MM.1S (cell line): ENCODE results near the gene SPINK5.

Experiments used
- DNase-seq: peaks from one replicate; pipeline ENCODE4 v3.0.0-alpha.2; 2015
- H2AFZ ChIP-seq: fragments of 300-600 bp; sonication (generic); 2 replicates; pipeline ENCODE4 v1.6.0; 2016; ENCODE audit warnings: antibody characterized with exemption, low read length
- H3F3A ChIP-seq: fragments of 300-600 bp; sonication (generic); 2 replicates; pipeline ENCODE4 v1.6.1; 2016; ENCODE audit warnings: mild to moderate bottlenecking, antibody characterized with exemption, low read length, moderate library complexity, mixed read lengths; ENCODE audit not compliant: insufficient read depth
- H3K27ac ChIP-seq: fragments of 300-600 bp; sonication (generic); 2 replicates; pipeline ENCODE4 v1.5.1; 2016; ENCODE audit warnings: mild to moderate bottlenecking, low read length
- H3K27me3 ChIP-seq: fragments of 300-600 bp; sonication (generic); replicated peaks from 2 replicates; pipeline ENCODE4 v1.6.0; 2016; ENCODE audit warnings: low read length; ENCODE audit not compliant: insufficient read depth
- H3K36me3 ChIP-seq: fragments of 300-600 bp; sonication (generic); replicated peaks from 2 replicates; pipeline ENCODE4 v1.6.1; 2016; ENCODE audit warnings: mild to moderate bottlenecking, low read length, mixed read lengths; ENCODE audit not compliant: insufficient read depth
- H3K4me1 ChIP-seq: fragments of 300-600 bp; sonication (generic); 2 replicates; pipeline ENCODE4 v1.6.1; 2016; ENCODE audit warnings: low read length, mixed read lengths
- H3K4me2 ChIP-seq: fragments of 300-600 bp; sonication (generic); 2 replicates; pipeline ENCODE4 v1.6.0; 2016; ENCODE audit warnings: low read depth, low read length
- H3K4me3 ChIP-seq: fragments of 300-600 bp; sonication (generic); 2 replicates; pipeline ENCODE4 v1.5.1; 2016; ENCODE audit warnings: low read length, mixed read lengths
- H3K79me2 ChIP-seq: fragments of 300-600 bp; sonication (generic); 2 replicates; pipeline ENCODE4 v1.6.1; 2016; ENCODE audit warnings: mixed run types, low read length, mixed read lengths
- H3K9ac ChIP-seq: fragments of 300-600 bp; sonication (generic); 2 replicates; pipeline ENCODE4 v1.6.1; 2016; ENCODE audit warnings: low read length, mixed read lengths
- H3K9me2 ChIP-seq: fragments of 300-600 bp; sonication (generic); replicated peaks from 2 replicates; pipeline ENCODE4 v1.6.1; 2016; ENCODE audit warnings: mild to moderate bottlenecking, low read length, mixed read lengths; ENCODE audit not compliant: insufficient read depth
- H3K9me3 ChIP-seq: fragments of 300-600 bp; sonication (generic); replicated peaks from 2 replicates; pipeline ENCODE4 v1.6.1; 2016; ENCODE audit warnings: mild to moderate bottlenecking, low read length, mixed read lengths; ENCODE audit not compliant: insufficient read depth
- H4K20me1 ChIP-seq: fragments of 300-600 bp; sonication (generic); 2 replicates; pipeline ENCODE4 v1.6.1; 2016; ENCODE audit warnings: mild to moderate bottlenecking, low read length, moderate library complexity, mixed read lengths; ENCODE audit not compliant: insufficient read depth
- EZH2 ChIP-seq: fragments of 300-600 bp; sonication (generic); optimal IDR thresholded peaks from 2 replicates; pipeline ENCODE3; 2017; ENCODE audit warnings: low read depth, mild to moderate bottlenecking, antibody characterized with exemption, low read length, mixed read lengths
- EZH2phosphoT487 ChIP-seq: fragments of 300-600 bp; sonication (generic); IDR thresholded peaks from 2 replicates; pipeline ENCODE4 v1.6.1; 2018; ENCODE audit warnings: antibody characterized with exemption, low read length
- TF ChIP-seq, protein P1 (sequence below): fragments of 300-600 bp; sonication (generic); IDR thresholded peaks from 2 replicates; pipeline ENCODE4 v1.5.1; 2016; ENCODE audit warnings: antibody characterized with exemption, low read length, mixed read lengths

SPINK5 gene

DNA sequence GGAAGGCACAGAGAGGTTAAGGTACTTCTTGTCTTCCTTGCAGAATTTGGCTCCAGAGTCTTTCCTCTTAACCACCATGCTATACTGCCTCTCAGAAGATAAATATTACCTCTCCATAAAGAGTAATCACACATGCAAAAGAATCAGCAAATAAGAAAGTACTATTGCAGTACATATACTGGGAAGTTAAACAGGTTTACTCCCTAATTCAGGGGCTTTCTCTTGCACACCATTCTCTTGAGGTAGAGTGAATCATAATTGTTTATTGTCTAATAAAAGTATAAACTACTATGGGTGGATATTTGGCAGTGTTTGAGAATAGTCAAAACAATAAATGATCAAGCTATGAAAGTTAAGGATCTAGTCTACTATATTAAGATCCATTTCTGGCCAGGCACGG lies 40.4 kb downstream of the SPINK5 start:
- Histone ChIP-seq H3K9ac (no peak overlapping the region), H3K9me3 (no peaks in the 10 kb centered on the region), H3K9me2 (no peaks in the 10 kb centered on the region), H3K4me2 (no peak overlapping the region), H3K79me2 (no peaks in the 10 kb centered on the region), H3K27ac (no peak overlapping the region), H3F3A (no peaks in the 10 kb centered on the region), H3K4me3 (no peak overlapping the region), H3K4me1 (no peaks in the 10 kb centered on the region), H4K20me1 (no peaks in the 10 kb centered on the region), H3K36me3 (no peaks in the 10 kb centered on the region), H2AFZ (no peak overlapping the region), H3K27me3 (no peaks in the 10 kb centered on the region)
- DNase-seq: no peak
- TF ChIP-seq EZH2phosphoT487: no peak
- TF ChIP-seq, protein P1, sequence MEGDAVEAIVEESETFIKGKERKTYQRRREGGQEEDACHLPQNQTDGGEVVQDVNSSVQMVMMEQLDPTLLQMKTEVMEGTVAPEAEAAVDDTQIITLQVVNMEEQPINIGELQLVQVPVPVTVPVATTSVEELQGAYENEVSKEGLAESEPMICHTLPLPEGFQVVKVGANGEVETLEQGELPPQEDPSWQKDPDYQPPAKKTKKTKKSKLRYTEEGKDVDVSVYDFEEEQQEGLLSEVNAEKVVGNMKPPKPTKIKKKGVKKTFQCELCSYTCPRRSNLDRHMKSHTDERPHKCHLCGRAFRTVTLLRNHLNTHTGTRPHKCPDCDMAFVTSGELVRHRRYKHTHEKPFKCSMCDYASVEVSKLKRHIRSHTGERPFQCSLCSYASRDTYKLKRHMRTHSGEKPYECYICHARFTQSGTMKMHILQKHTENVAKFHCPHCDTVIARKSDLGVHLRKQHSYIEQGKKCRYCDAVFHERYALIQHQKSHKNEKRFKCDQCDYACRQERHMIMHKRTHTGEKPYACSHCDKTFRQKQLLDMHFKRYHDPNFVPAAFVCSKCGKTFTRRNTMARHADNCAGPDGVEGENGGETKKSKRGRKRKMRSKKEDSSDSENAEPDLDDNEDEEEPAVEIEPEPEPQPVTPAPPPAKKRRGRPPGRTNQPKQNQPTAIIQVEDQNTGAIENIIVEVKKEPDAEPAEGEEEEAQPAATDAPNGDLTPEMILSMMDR: no peak
- TF ChIP-seq EZH2: no peak

GRCh38 chr5:148107608-148108007 lies 43.8 kb downstream of the SPINK5 start:
- H3K27ac ChIP-seq: no peak overlapping the region
- no peaks in the 10 kb centered on the region for H3K79me2 ChIP-seq
- H3K4me1 ChIP-seq: no peaks in the 10 kb centered on the region
- H3K27me3 ChIP-seq: no peaks in the 10 kb centered on the region
- DNase-seq: peak; percentile 62
- no peaks in the 10 kb centered on the region for H3K9me2 ChIP-seq
- no peak overlapping the region for H3K9ac ChIP-seq
- H3K36me3 ChIP-seq: no peaks in the 10 kb centered on the region
- H3K4me3 ChIP-seq: no peak overlapping the region
- H3K9me3 ChIP-seq: no peaks in the 10 kb centered on the region
- H2AFZ ChIP-seq: no peak overlapping the region
- H3K4me2 ChIP-seq: no peak overlapping the region
- TF ChIP-seq EZH2 (no peak), EZH2phosphoT487 (no peak)
- TF ChIP-seq, protein P1: peak; percentile 61
- H4K20me1 ChIP-seq: no peaks in the 10 kb centered on the region
- no peaks in the 10 kb centered on the region for H3F3A ChIP-seq

DNA sequence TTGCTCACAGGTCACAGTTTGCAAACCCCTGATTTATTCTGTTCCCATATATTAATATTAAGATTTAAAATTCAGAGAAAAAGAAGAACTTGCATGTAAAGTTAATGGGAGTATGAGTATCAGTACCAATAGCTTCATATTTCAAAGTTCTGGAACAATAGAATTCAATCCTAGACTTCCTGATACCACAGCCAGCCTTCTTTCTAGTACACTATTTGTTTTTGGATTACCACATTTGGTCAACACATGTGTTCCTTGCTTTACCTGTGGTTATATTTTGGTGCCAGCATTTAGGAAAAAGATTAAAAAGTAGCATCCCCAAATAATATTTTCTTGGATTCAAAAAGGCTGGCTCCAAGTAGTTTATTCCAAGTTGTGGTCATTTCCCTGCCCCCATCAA lies 49.5 kb downstream of the SPINK5 start:
- TF ChIP-seq EZH2 (no peak), EZH2phosphoT487 (no peak)
- TF ChIP-seq, protein P1: no peak

More for the DNA sequence above, 49.5 kb downstream of the SPINK5 start:
- H3K4me3 ChIP-seq: no peak overlapping the region
- no peaks in the 10 kb centered on the region for H3K4me1 ChIP-seq
- DNase-seq: no peak
- no peak overlapping the region for H3K9ac ChIP-seq
- no peak overlapping the region for H3K4me2 ChIP-seq
- no peaks in the 10 kb centered on the region for H4K20me1 ChIP-seq
- H3K36me3 ChIP-seq: no peaks in the 10 kb centered on the region
- no peaks in the 10 kb centered on the region for H3F3A ChIP-seq
- no peak overlapping the region for H3K27ac ChIP-seq
- no peaks in the 10 kb centered on the region for H3K9me2 ChIP-seq
- no peaks in the 10 kb centered on the region for H3K27me3 ChIP-seq
- H2AFZ ChIP-seq: no peak overlapping the region
- no peaks in the 10 kb centered on the region for H3K9me3 ChIP-seq
- H3K79me2 ChIP-seq: no peaks in the 10 kb centered on the region
